Mammary epithelial cell (primary cell): ENCODE data around the gene RPS6KA5.

Experiments
- EZH2 ChIP-seq: IDR thresholded peaks from 2 replicates; pipeline ENCODE4 v1.6.1; 2012; ENCODE audit warnings: low read length, inconsistent platforms, borderline replicate concordance
- TF ChIP-seq, protein P1 (sequence below), 2 donors: IDR thresholded peaks in 1 of 2; conservative IDR thresholded peaks in 1 of 2; 2 replicates each; pipeline ENCODE4 v1.5.1; 2011 to 2012; ENCODE audit warnings: inconsistent platforms in 2 of 2, low read length in 2 of 2, mild to moderate bottlenecking in 2 of 2, control low read depth in 1 of 2, low read depth in 1 of 2; ENCODE audit not compliant: insufficient read depth in 1 of 2; ENCODE audit errors: extremely low read depth in 1 of 2

DNA sequence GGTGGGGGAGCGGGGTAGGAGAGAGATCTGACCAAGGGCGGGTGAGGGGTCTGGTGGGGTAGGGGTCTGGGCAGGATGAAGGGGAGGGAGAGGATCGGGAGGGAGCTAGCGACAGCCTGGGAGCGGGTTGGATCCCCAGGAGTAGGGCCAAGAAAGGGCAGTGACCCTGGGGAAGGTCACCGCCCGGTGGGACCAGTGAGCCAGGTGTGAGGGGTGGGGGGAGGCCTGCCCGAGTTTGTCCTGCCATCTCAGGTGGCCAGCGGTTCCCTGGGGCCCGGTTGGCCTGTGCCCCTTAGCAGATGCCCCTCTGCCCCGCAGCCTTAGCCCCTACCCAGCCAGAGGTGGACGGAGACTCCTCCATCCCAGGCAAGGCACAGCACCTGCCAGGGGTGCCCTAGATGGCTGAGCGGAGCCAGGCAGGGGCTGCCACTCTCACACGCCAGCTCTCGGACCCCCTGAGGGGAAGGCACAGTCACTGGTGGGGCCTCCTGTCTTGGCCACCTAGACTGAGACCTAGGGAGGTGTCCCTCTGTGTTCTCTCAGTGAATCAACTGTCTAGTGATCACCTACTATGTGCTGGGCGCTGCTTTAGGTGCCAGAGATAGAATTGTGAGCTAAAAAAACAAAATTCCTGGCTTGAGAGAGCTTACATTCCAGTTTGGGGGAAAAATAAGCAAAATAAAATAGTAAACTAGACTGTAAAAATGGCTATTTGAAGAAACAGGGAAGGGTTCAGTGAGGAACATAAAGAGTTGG is 243.6 kb downstream of the RPS6KA5 start:
- TF ChIP-seq, protein P1, sequence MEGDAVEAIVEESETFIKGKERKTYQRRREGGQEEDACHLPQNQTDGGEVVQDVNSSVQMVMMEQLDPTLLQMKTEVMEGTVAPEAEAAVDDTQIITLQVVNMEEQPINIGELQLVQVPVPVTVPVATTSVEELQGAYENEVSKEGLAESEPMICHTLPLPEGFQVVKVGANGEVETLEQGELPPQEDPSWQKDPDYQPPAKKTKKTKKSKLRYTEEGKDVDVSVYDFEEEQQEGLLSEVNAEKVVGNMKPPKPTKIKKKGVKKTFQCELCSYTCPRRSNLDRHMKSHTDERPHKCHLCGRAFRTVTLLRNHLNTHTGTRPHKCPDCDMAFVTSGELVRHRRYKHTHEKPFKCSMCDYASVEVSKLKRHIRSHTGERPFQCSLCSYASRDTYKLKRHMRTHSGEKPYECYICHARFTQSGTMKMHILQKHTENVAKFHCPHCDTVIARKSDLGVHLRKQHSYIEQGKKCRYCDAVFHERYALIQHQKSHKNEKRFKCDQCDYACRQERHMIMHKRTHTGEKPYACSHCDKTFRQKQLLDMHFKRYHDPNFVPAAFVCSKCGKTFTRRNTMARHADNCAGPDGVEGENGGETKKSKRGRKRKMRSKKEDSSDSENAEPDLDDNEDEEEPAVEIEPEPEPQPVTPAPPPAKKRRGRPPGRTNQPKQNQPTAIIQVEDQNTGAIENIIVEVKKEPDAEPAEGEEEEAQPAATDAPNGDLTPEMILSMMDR (conservative IDR thresholded peaks at IDR 0.05 in 1 of 2, IDR thresholded peaks at IDR 0.05 in 1 of 2; ENCODE audit: extremely low read depth in 1 of 2, insufficient read depth in 1 of 2, low read depth in 1 of 2, low read length in 2 of 2), result no peak
- no peak for TF ChIP-seq EZH2
